C1 segment of cervical spinal cord (tissue), 14 donors: ENCODE measurements around the gene ZNF669.

Experiments used
- DNase-seq, 14 donors: peaks; one replicate each; lab custom pipeline; 2025; lab: John Stamatoyannopoulos, UW

Gene ZNF669

DNA sequence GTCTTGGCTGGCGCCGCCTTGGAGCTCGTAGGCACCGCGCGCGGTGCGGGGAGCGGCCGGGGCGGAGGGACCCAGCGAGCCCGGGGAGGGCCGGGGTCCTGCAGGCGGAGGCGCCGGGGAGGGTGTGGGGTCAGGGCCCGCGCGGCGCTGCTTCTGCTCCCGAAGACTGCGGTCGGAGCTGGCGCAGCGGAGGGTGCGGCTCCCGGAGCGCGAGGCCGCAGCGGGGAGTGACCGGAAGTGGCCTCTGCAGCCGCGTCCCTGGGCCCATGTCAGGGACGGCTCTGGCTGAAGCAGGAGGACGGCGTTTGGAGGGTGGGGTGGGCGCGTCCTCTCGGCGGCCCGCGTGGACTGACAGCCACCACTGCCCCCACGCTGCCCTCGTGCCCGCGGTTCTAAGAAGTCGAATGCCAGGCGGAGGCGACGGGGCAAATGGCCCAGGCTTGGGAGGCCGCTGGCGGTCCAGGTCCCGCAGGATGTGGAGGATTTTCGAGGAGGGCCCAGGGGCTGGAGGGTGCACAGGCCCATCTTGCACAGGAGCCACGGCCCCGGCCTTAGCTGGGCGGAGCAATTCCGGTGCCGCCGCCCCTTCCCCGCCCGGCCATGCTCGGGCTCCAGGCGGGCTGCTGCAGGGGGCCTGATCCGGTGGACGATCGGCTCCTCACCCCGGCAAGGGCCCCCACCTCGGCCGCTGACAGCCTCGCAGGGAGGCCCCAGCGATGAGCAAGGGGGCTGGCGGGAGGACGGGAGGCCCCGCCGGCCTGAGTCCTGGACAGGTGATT lies 7.7 kb upstream of the ZNF669 start:
- peak in 10 of 14 donors; percentile 24 to 70 (median 36) for DNase-seq

- DNase-seq: no peak
Observed at GRCh38 chr1:247111259-247111699, 7.1 kb upstream of the ZNF669 start.

DNA sequence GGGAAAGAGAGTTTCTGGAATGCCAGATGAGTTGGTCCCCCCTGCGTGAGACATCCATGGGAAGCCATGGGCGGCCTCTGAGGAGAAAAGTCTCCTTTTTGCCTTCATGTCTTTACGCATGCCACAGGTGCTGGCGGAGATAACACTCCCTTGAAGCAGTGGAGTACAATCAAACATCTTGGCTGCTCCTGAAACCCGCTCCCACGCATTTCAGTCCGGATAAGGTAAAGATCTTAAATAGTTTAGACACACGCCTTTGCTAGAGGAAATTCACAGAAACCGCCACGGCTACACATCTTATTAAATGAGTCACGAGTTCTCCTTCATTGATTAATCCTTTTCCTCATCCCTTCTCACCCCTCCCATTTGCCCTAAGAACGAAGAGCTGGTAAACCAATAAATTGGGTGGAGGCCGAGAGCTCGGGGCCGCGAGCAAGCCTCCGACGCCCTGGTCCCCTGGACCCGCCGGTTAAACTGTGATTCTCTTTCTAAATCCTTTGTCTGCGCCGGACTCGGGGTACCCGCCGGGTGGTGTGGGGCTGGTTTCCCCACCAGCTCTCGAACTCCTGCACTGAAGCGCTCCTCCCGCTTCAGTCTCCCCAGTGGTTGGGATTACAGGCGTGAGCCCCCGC lies 6.6 kb upstream of the ZNF669 start:
- no peak for DNase-seq

DNA sequence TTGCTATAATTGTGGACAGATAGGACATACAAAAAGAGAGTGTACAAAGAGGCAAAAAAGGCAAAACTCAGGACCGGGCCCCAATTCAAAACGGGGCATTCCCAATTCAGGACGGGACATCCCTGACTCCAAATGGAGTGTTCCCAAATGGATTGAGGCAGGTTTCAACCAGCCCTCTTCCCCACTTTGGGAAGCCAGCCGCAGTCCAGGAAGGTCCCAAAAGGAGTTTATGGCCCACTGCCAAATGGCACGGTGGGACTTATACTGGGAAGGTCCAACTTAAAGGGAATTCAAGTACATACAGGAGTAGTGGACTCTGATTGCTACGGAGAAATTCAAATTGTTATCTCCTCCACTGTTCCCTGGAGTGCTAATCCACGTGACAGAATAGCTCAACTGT lies 3.5 kb upstream of the ZNF669 start:
- DNase-seq: no peak

GRCh38 chr1:247105966-247106365 lies 1.8 kb upstream of the ZNF669 start:
- no peak for DNase-seq

DNA sequence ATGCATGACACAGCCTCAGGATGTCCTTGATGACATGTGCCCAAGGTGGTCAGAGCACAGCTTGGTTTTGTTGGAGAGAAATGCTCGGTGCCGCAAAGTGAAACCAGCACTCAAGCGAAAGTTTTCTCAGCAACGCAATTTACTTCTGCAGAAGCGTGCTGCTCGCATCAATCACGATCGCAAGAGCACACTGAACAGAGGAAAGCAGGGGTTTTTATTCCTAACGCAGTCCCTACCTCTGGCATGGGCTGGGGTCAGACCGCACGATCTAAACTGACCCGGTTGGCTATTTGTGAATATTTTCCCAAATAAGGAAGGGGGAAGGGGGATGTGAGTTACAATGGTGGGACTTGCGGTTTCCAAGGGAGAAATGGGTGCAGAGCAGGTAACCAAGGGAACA lies 809 bp upstream of the ZNF669 start:
- DNase-seq: no peak

DNA sequence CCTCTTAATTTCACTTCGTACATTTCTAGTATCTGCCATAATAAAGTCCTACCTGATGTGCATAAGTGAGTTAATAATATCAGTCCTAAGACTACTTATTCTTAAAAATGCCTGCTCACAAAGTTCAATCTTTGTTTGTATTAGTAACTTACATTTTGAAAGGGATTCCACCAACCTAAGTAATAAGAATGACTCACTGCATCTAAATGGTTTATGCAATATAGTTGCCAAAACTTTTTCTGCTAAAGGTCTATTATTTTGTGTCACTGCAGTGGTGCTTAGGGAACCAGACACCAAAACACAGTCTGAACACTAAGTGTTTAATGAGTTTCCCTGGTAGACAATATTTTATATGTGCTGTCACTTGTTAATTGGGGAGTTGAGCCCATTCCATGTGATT lies 1.8 kb downstream of the ZNF669 start:
- no peak for DNase-seq

DNA sequence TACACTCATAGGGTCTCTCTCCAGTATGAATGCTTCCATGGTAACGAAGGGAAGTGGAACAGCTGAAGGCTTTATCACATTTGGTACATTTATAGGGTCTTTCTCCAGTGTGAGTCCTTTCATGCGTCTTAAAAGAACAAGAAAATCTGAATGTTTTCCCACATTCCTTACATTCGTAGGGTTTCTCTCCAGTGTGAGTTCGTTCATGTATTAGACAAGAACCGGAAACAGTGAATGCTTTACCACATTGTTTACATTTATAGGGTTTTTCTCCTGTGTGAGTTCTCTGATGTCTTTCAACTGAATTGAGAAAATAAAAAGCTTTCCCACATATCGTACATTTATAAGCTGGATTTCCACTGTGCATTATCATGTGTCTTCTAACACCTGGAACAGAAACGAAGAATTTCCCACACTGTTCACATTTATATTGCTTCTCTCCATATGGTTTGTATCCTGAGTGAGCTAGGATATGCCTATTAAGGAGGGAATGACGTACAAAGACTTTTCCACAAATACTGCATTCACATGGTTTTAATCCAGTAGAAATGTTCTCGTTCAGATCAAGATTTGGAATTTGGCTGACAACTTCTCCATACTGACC lies 3.4 kb downstream of the ZNF669 start:
- no peak for DNase-seq

DNA sequence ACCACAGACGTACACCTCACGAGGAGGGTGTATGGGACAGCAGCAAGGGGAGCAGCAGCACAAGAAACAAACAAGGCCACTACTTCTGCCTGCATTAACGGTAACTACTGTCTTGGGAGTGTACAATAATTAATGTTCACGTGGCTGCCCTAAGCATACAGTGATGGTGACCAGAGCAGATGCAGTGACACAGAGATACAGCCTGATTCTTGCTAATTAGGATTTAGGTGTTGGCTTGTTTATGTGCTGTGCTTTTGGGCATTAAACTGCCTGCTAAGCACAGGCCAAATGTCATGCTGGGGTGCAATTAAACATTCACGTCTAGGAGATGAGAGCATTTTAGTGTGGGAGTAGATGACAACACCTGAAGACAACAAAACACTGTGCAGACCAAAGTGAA lies 7.2 kb downstream of the ZNF669 start:
- no peak for DNase-seq

- DNase-seq: no peak
Observed at GRCh38 chr1:247096544-247096943, 7.6 kb downstream of the ZNF669 start.

- no peak for DNase-seq
Observed at GRCh38 chr1:247096112-247096511, 8.0 kb downstream of the ZNF669 start.

GRCh38 chr1:247090455-247090854 lies 13.7 kb downstream of the ZNF669 start:
- no peak for DNase-seq

- no peak for DNase-seq
Observed at GRCh38 chr1:247089616-247090375, 14.4 kb downstream of the ZNF669 start.

DNA sequence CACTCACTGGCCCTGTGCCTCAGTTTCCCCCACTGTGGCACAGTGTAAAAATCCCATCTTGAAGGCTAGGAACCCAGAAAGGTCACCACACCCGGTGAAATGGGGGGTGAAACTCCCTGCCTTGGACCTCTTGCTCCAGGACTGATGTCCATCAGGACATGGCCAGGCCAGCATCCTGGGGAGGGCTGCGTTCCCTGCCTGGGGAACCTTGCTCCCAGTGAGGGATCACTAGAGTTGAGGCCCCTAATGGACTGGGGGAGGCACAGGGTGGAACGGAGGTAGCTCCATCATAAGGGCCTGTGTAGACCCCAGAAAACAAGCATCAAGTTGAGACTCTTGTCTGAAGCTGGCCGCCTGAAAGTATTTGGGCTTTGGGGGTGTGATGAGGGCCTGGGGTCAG lies 15.2 kb downstream of the ZNF669 start:
- no peak for DNase-seq

DNA sequence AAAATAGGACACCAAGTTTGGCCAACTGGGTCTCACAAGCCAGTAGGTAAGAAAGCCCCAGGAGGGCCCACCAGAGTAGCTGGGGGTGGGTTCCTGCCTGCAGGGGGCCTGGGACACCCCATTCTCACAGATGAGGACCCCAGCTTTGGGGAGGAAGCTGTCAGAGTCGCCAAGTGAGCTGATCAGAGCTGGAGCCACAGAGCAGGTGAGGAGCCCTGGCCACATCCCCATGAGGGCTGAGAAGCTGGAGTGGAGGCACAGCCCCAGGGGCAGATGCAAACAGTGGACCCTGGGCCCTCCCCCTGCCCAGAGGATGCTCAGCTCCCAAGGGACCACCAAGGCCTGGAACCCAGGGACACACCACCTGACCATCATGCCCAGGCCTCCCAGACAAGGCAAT lies 16.9 kb downstream of the ZNF669 start:
- no peak for DNase-seq

DNA sequence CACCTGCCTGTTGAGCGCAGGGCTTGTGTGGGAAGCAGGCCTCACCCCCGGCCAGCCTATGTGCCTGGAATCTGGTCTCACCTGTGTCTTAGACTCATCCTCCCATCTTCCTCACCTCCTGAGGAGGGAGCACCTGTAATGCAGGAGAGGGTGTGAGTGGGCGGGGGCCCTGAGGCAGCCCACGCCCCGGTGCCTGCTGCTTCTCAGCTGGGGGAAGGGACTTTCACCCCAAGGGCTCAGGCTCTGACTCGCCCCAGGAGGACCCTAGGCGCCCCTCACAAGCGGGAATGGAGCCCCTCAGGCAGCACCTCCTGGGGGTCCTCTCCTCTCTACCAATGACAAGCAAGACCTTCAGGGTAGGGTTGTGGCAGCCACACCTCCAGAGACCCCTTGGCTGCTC lies 18.8 kb downstream of the ZNF669 start:
- no peak for DNase-seq

DNA sequence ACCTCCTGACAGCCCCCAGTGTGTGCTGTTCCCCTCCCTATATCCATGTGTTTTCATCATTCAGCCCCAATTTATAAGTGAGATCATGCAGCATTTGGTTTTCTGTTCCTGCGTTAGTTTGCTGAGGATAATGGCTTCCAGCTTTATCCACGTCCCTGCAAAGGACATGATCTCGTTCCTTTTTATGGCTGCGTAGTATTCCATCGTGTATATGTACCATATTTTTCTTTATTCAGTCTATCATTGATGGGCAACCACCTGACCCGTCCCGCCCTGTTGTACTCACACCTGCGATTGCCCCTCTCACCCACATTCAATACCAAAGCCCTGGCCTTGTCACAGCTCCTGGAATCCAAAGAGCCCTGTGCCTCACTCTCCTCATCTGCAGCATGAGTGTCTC lies 19.4 kb downstream of the ZNF669 start:
- DNase-seq: no peak

DNA sequence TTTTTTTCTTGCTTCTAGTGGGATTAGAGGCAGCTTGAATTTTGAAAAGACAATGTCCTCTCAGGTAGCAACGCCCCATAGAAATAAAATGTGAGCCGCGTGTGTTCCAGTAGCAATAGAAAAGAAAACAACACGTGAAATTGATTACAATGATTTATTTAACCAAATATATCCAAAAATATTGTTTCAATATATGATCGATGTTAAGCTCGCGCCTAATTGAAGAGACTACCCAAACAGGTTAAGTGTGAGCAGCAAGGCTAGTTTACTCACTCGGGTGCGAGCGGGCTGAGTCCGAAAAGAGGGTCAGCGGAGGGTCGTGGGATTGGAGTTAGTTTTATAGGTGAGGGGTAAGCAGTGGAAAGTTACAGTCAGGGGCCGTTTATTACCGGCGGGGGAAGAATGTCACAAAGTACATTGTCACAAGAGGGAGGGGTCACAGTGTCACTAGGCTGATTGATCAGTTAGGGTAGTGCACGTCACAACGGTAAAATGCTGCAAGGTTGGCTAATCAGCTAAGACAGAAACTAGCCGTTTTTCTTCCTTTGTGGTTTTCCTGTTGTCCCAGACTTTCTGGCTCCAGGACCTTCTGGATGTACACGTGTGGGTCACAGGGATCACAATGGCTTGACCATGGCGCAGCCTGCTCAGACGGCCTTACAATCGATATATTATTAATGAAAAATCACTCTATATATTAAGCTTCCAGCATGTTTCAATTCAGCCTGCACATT lies 24.8 kb downstream of the ZNF669 start:
- no peak for DNase-seq

DNA sequence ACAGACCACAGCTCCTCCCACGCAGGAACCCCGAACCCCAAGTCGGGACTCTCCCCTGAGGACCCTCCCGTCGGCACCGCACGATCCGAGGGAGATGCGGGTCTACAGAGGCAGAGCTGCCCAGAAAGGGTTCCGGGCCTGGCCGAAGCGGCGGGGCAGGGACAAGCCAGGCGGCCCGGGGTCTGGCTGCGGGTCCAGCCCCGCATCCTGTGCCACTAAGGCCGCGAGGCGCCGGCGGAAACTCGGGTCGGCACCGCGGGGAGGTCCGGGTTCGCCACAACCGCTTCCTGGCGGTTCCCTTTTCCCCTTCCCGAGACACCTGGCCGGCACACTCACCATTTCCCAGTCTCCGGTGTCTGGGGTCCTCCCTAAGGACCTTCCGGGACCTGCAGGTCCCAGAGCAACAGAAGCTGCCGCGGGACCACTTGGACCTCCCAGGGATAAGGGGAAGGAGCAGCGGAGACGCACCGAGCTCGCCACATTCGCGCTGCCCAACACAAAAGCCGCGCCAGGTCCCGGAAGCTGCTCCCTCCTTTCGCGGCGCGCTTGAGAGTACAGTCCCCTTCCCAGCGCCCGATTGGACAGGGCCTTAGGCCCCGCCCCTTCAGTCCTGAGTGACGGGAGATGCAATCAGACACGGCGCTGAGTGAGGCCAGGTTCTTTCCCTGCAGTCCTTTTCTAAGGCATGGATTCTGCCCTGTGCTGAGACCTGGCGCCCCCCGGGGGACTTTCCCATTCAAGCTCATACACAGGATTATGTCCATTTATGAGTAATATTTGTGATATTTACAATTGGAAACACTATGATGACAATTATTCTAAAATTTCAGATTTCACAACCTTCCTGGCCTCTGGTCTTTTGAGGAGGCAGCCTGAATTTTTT lies 25.7 kb downstream of the ZNF669 start, which contains the start of gene ZNF670:
Gene ZNF670 (minus strand): TSS at position 554 of the 883 bp plus-strand sequence. CDS start 215 bp downstream, at position 339.
- DNase-seq: peak; percentile 28 to 95 (median 91)

GRCh38 chr1:247077876-247078257 lies 26.3 kb downstream of the ZNF669 start:
- no peak for DNase-seq
